OCI-LY3 (cell line): Measurements from ENCODE around the gene CDCA3.

Experiments
- H2AFZ ChIP-seq: fragments of 200-600, 300-600 bp; shearing (Covaris generic); 2 replicates; pipeline ENCODE4 v1.6.0; 2014; ENCODE audit warnings: antibody characterized with exemption, low read depth, low read length
- H3K27ac ChIP-seq: fragments of 200-600, 300-600 bp; sonication (generic); 2 replicates; pipeline ENCODE4 v1.5.1; 2014; ENCODE audit warnings: mild to moderate bottlenecking, low read length, moderate library complexity, mixed read lengths
- H3K27me3 ChIP-seq: fragments of 200-600, 300-600 bp; sonication (generic); 2 replicates; pipeline ENCODE4 v1.6.1; 2014; ENCODE audit warnings: low read depth, low read length, mixed read lengths
- H3K36me3 ChIP-seq: fragments of 200-600, 300-600 bp; sonication (generic); replicated peaks from 2 replicates; pipeline ENCODE3; 2014; ENCODE audit warnings: low read depth, low read length, mixed read lengths
- H3K4me1 ChIP-seq: fragments of 300-600, 200-600 bp; sonication (generic); 2 replicates; pipeline ENCODE4 v1.6.1; 2014; ENCODE audit warnings: low read length, mixed read lengths
- H3K4me2 ChIP-seq: fragments of 200-600, 300-600 bp; sonication (generic); 2 replicates; pipeline ENCODE4 v1.6.1; 2014; ENCODE audit warnings: low read length, mixed read lengths
- H3K4me3 ChIP-seq: fragments of 300-600, 200-600 bp; sonication (generic); 2 replicates; pipeline ENCODE4 v1.5.1; 2014; ENCODE audit warnings: antibody characterized with exemption, mild to moderate bottlenecking, low read length, moderate library complexity
- H3K79me2 ChIP-seq: fragments of 300-600, 200-600 bp; shearing (Covaris generic); 2 replicates; pipeline ENCODE4 v1.6.1; 2014; ENCODE audit warnings: mild to moderate bottlenecking, low read length, mixed read lengths
- H3K9ac ChIP-seq: fragments of 300-600, 200-600 bp; shearing (Covaris generic); 2 replicates; pipeline ENCODE4 v1.6.0; 2014; ENCODE audit warnings: mild to moderate bottlenecking, low read length, moderate library complexity
- H3K9me3 ChIP-seq: fragments of 200-600, 300-600 bp; shearing (Covaris generic); 2 replicates; pipeline ENCODE4 v1.6.1; 2014; ENCODE audit warnings: low read length, mixed read lengths; ENCODE audit not compliant: insufficient read depth
- H4K20me1 ChIP-seq: fragments of 200-600, 300-600 bp; sonication (generic); 2 replicates; pipeline ENCODE4 v1.6.1; 2016; ENCODE audit warnings: low read length, mixed read lengths; ENCODE audit not compliant: insufficient read depth
- CTCF ChIP-seq: fragments of 200-600, 300-600 bp; sonication (generic); IDR thresholded peaks from 2 replicates; pipeline ENCODE4 v1.5.1; 2014; ENCODE audit warnings: antibody characterized with exemption, low read length, low read depth
- EZH2phosphoT487 ChIP-seq: fragments of 200-600 bp; shearing (Covaris generic); IDR thresholded peaks from 2 replicates; pipeline ENCODE4 v1.6.1; 2018; ENCODE audit warnings: antibody characterized with exemption, mixed run types, low read depth

The CDCA3 gene

GRCh38 chr12:6827982-6828780 is 22.9 kb downstream of the CDCA3 start, which contains the start of gene P3H3:
Gene P3H3 (plus strand): TSS chr12:6828407. CDS start chr12:6828441, 34 bp downstream.
- H4K20me1 ChIP-seq: no peaks in the 10 kb centered on the region
- H3K4me2 ChIP-seq: peak within 1 kb of the TSS; percentile 85
- H3K27ac ChIP-seq: peak within 1 kb of the TSS; percentile 17
- peaks cover 17% of the 10 kb centered on the region for H3K27me3 ChIP-seq
- H3K79me2 ChIP-seq: no peaks in the 10 kb centered on the region
- H2AFZ ChIP-seq: peak within 1 kb of the TSS; percentile 67
- H3K4me1 ChIP-seq: peaks cover 11% of the 10 kb centered on the region
- H3K9me3 ChIP-seq: no peaks in the 10 kb centered on the region
- H3K9ac ChIP-seq: peak within 1 kb of the TSS; percentile 89
- peaks cover 2% of the 10 kb centered on the region for H3K36me3 ChIP-seq
- TF ChIP-seq EZH2phosphoT487 (no peak), CTCF (no peak)
- peak within 1 kb of the TSS; percentile 90 for H3K4me3 ChIP-seq

- no peak overlapping the region for H2AFZ ChIP-seq
- H4K20me1 ChIP-seq: no peaks in the 10 kb centered on the region
- peak overlapping the region; percentile 53 for H3K4me2 ChIP-seq
- peaks cover 11% of the 10 kb centered on the region for H3K4me1 ChIP-seq
- H3K36me3 ChIP-seq: peaks cover 2% of the 10 kb centered on the region
- H3K79me2 ChIP-seq: no peaks in the 10 kb centered on the region
- no peaks in the 10 kb centered on the region for H3K9me3 ChIP-seq
- peaks cover 22% of the 10 kb centered on the region for H3K27me3 ChIP-seq
- no peak overlapping the region for H3K9ac ChIP-seq
- peak overlapping the region; percentile 25; the same call in 1 of the 2 replicates for H3K4me3 ChIP-seq
- H3K27ac ChIP-seq: no peak overlapping the region
- TF ChIP-seq EZH2phosphoT487 (no peak), CTCF (no peak)
Measured at GRCh38 chr12:6827437-6827911, 23.6 kb downstream of the CDCA3 start.

- Histone ChIP-seq H3K9me3 (no peaks in the 10 kb centered on the region), H4K20me1 (no peaks in the 10 kb centered on the region), H3K27me3 (peaks cover 28% of the 10 kb centered on the region), H2AFZ (no peak overlapping the region), H3K4me2 (peak overlapping the region; percentile 53), H3K4me1 (peaks cover 11% of the 10 kb centered on the region), H3K36me3 (peaks cover 2% of the 10 kb centered on the region), H3K27ac (no peak overlapping the region), H3K4me3 (peak overlapping the region; percentile 25; the same call in 1 of the 2 replicates), H3K79me2 (no peaks in the 10 kb centered on the region), H3K9ac (no peak overlapping the region)
- TF ChIP-seq EZH2phosphoT487: no peak
- no peak for TF ChIP-seq CTCF
Measured at GRCh38 chr12:6826734-6827436, 24.2 kb downstream of the CDCA3 start.

- H3K79me2 ChIP-seq: no peaks in the 10 kb centered on the region
- H3K4me3 ChIP-seq: no peak overlapping the region
- H2AFZ ChIP-seq: no peak overlapping the region
Measured at GRCh38 chr12:6826125-6826733, 24.9 kb downstream of the CDCA3 start.

More at GRCh38 chr12:6826125-6826733, 24.9 kb downstream of the CDCA3 start:
- no peak overlapping the region for H3K9ac ChIP-seq
- H3K4me1 ChIP-seq: peaks cover 11% of the 10 kb centered on the region
- H3K27ac ChIP-seq: no peak overlapping the region
- H3K9me3 ChIP-seq: no peaks in the 10 kb centered on the region
- no peak for TF ChIP-seq CTCF
- no peak for TF ChIP-seq EZH2phosphoT487
- no peaks in the 10 kb centered on the region for H4K20me1 ChIP-seq
- H3K36me3 ChIP-seq: no peaks in the 10 kb centered on the region
- no peak overlapping the region for H3K4me2 ChIP-seq
- H3K27me3 ChIP-seq: peaks cover 31% of the 10 kb centered on the region
